ENCODE data around the gene NDRG3.

DNA sequence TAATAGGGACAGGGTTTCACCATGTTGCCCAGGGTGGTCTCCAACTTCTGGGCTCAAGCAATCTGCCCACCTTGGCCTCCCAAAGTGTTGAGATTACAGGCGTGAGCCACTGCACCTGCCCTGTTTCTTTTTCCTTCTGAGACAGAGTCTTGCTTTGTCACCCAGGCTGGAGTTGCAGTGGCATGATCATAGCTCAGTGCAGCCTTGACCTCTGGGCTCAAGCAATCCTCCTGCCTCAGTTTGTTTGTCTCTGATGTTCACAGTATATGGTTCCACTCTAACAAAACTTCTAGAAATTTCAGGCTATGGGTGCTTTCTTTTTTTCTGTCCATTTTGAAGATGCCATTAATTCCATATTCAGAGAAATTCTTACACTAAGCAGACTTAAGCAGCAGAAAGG, 33.1 kb downstream of the NDRG3 start:
- TF ChIP-seq YY1 (IDR thresholded peaks at IDR 0.05; ENCODE audit: insufficient read depth, insufficient read length) (no peak), ZNF274 (IDR thresholded peaks at IDR 0.05; ENCODE audit: low read depth, low read length) (no peak)

Measured in NT2/D1 (cell line).